Measurements from ENCODE around the gene SCAP.

The SCAP gene

GRCh38 chr3:47429476-47430270 lies 46.1 kb downstream of the SCAP start:
- DNase-seq, result no peak

- DNase-seq, result no peak
Observed at GRCh38 chr3:47428662-47429061, 47.1 kb downstream of the SCAP start.

- no peak for DNase-seq
Observed at GRCh38 chr3:47427866-47428265, 47.9 kb downstream of the SCAP start.

- DNase-seq, result no peak
Observed at GRCh38 chr3:47425959-47426358, 49.8 kb downstream of the SCAP start.

- no peak for DNase-seq
Observed at GRCh38 chr3:47425383-47425778, 50.4 kb downstream of the SCAP start.

- DNase-seq, result no peak
Observed at GRCh38 chr3:47424434-47425382, 51.0 kb downstream of the SCAP start.

GRCh38 chr3:47423548-47424145 lies 52.1 kb downstream of the SCAP start:
- DNase-seq, result no peak

GRCh38 chr3:47422743-47423142 lies 53.0 kb downstream of the SCAP start:
- no peak for DNase-seq

GRCh38 chr3:47421741-47422649 lies 53.7 kb downstream of the SCAP start:
- no peak for DNase-seq

- DNase-seq, result peak; percentile 94
Observed at GRCh38 chr3:47420511-47421484, 54.9 kb downstream of the SCAP start.

GRCh38 chr3:47420044-47420430 lies 55.7 kb downstream of the SCAP start:
- DNase-seq, result no peak

- no peak for DNase-seq
Observed at GRCh38 chr3:47419083-47420043, 56.4 kb downstream of the SCAP start.

GRCh38 chr3:47418167-47419082 lies 57.3 kb downstream of the SCAP start:
- no peak for DNase-seq

GRCh38 chr3:47416041-47416440 lies 59.7 kb downstream of the SCAP start:
- no peak for DNase-seq

GRCh38 chr3:47414666-47415587 lies 60.8 kb downstream of the SCAP start:
- no peak for DNase-seq

GRCh38 chr3:47414161-47414564 lies 61.6 kb downstream of the SCAP start:
- no peak for DNase-seq

GRCh38 chr3:47413751-47414150 lies 62.0 kb downstream of the SCAP start:
- no peak for DNase-seq

All from OCI-M1 (cell line).